PFSK-1 (cell line): Measurements from ENCODE around the gene CCDC38.

Experiments
- FOXP2 ChIP-seq: optimal IDR thresholded peaks from 2 replicates; pipeline ENCODE3; 2011; ENCODE audit warnings: borderline replicate concordance, control low read depth, inconsistent platforms; ENCODE audit not compliant: insufficient read depth; ENCODE audit errors: extremely low read length, extremely low read depth
- POLR2AphosphoS5 ChIP-seq: IDR thresholded peaks from 2 replicates; pipeline ENCODE4 v1.6.1; 2012; ENCODE audit warnings: low read depth, mild to moderate bottlenecking, control low read depth, low read length, moderate library complexity
- REST ChIP-seq, 2 experiments: IDR thresholded peaks; 2 replicates each; pipeline versions ENCODE4 v1.6.1 to v1.8.0; 2011 to 2012; ENCODE audit warnings: low read depth in 2 of 2, low read length in 2 of 2, control low read depth in 1 of 2, inconsistent platforms in 1 of 2, mild to moderate bottlenecking in 1 of 2, moderate library complexity in 1 of 2; ENCODE audit not compliant: insufficient read depth in 1 of 2
- SIN3A ChIP-seq: IDR thresholded peaks from 2 replicates; pipeline ENCODE4 v1.6.1; 2012; ENCODE audit warnings: mild to moderate bottlenecking, low read length, moderate library complexity, borderline replicate concordance; ENCODE audit not compliant: insufficient read depth
- TAF1 ChIP-seq: IDR thresholded peaks from 2 replicates; pipeline ENCODE4 v1.6.1; 2012; ENCODE audit warnings: low read length, control low read depth, borderline replicate concordance; ENCODE audit not compliant: insufficient read depth

Gene CCDC38

GRCh38 chr12:95918194-95918993 is 24.0 kb downstream of the CCDC38 start:
- TF ChIP-seq REST (IDR thresholded peaks at IDR 0.05; ENCODE audit: insufficient read depth in 1 of 2, low read depth in 2 of 2, low read length in 2 of 2) (no peak), POLR2AphosphoS5 (no peak), TAF1 (no peak), FOXP2 (no peak), SIN3A (no peak)

DNA sequence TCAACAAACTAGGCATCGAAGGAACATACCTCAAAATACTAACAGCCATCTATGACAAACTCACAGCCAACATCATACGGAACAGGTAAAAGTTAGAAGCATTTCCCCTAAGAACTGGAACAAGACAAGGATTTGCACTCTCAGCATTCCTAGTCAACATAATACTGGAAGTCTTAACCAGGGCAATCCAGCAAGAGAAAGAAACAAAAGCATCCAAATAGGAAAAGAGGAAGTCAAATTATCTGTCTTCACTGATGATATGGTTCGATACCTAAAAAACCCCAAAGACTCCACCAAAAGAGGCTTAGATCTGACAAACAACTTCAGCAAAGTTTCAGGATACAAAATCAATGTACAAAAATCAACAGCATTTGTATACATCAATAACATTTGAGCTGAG is 32.5 kb downstream of the CCDC38 start:
- TF ChIP-seq SIN3A = no peak
- TF ChIP-seq TAF1 = no peak
- TF ChIP-seq FOXP2 = no peak
- TF ChIP-seq REST (IDR thresholded peaks at IDR 0.05; ENCODE audit: insufficient read depth in 1 of 2, low read depth in 2 of 2, low read length in 2 of 2) = no peak
- no peak for TF ChIP-seq POLR2AphosphoS5

GRCh38 chr12:95908573-95908972 is 33.8 kb downstream of the CCDC38 start:
- TF ChIP-seq POLR2AphosphoS5 (no peak), FOXP2 (no peak), SIN3A (no peak), TAF1 (no peak), REST (IDR thresholded peaks at IDR 0.05; ENCODE audit: insufficient read depth in 1 of 2, low read depth in 2 of 2, low read length in 2 of 2) (no peak)

- TF ChIP-seq REST (IDR thresholded peaks at IDR 0.05; ENCODE audit: insufficient read depth in 1 of 2, low read depth in 2 of 2, low read length in 2 of 2) (no peak), TAF1 (no peak), FOXP2 (no peak), SIN3A (no peak), POLR2AphosphoS5 (no peak)
Measured at GRCh38 chr12:95898081-95898480, 44.3 kb downstream of the CCDC38 start.

GRCh38 chr12:95896846-95897245 is 45.6 kb downstream of the CCDC38 start:
- TF ChIP-seq TAF1 (no peak), REST (IDR thresholded peaks at IDR 0.05; ENCODE audit: insufficient read depth in 1 of 2, low read depth in 2 of 2, low read length in 2 of 2) (no peak), POLR2AphosphoS5 (no peak), FOXP2 (no peak), SIN3A (no peak)
